Superior temporal gyrus (tissue), 1 donor: ENCODE measurements around the gene GAB2.
"Not testable (repeated sequence)": the region's sequence is repeated elsewhere in the genome, so short reads cannot be mapped to it uniquely, and the experiment has no call there.

Source experiments
- DNase-seq: peaks from one replicate; pipeline ENCODE4 v3.0.0-alpha.2; 2016; ENCODE audit errors: extremely low spot score

The GAB2 gene

GRCh38 chr11:78314762-78315161 is 102.9 kb downstream of the GAB2 start:
- no peak for DNase-seq

GRCh38 chr11:78313898-78314297 is 103.7 kb downstream of the GAB2 start:
- DNase-seq: no peak

- peak; percentile 80 for DNase-seq
Measured at GRCh38 chr11:78313181-78313795, 104.3 kb downstream of the GAB2 start.

GRCh38 chr11:78312712-78313111 is 104.9 kb downstream of the GAB2 start:
- DNase-seq: no peak

GRCh38 chr11:78311702-78312371 is 105.8 kb downstream of the GAB2 start:
- DNase-seq: no peak

- no peak for DNase-seq
Measured at GRCh38 chr11:78310500-78310909, 107.1 kb downstream of the GAB2 start.

- DNase-seq: no peak
Measured at GRCh38 chr11:78304201-78304600, 113.4 kb downstream of the GAB2 start.

GRCh38 chr11:78300108-78300839 is 117.3 kb downstream of the GAB2 start:
- DNase-seq: no peak

GRCh38 chr11:78299000-78299710 is 118.5 kb downstream of the GAB2 start:
- DNase-seq: no peak

- DNase-seq: no peak
Measured at GRCh38 chr11:78298291-78298771, 119.3 kb downstream of the GAB2 start.

- DNase-seq: no peak
Measured at GRCh38 chr11:78295991-78296930, 121.4 kb downstream of the GAB2 start.

- no peak for DNase-seq
Measured at GRCh38 chr11:78295347-78295746, 122.3 kb downstream of the GAB2 start.

GRCh38 chr11:78294100-78294499 is 123.5 kb downstream of the GAB2 start:
- DNase-seq: not testable (repeated sequence)

GRCh38 chr11:78293536-78293935 is 124.1 kb downstream of the GAB2 start:
- DNase-seq: no peak

- DNase-seq: no peak
Measured at GRCh38 chr11:78292109-78292803, 125.4 kb downstream of the GAB2 start.

- no peak for DNase-seq
Measured at GRCh38 chr11:78291503-78292108, 126.0 kb downstream of the GAB2 start.

- DNase-seq: no peak
Measured at GRCh38 chr11:78290293-78291176, 127.1 kb downstream of the GAB2 start.

GRCh38 chr11:78289552-78290292 is 127.9 kb downstream of the GAB2 start:
- no peak for DNase-seq
